ENCODE measurements around the gene ADGRD2. TPM values are rescaled to one million over a fixed set of nuclear protein-coding genes. Genes with fewer than 3 reads are reported as not detected.
A peak's percentile ranks its signal among the peaks of the same experiment; 100 is the strongest.

Gene ADGRD2
- total RNA-seq, 1 experiment from 2014 or later = not detected

- no peaks in the 10 kb centered on the region for H3K36me3 ChIP-seq (ENCODE audit: control insufficient read depth, insufficient read depth, low read length)
- in situ Hi-C loops (cut with HindIII; ENCODE audit: low pct_unique_long_range_greater_than_20kb, low sequenced_read_pairs) (no loop called here), intact Hi-C loops (cut with micrococcal nuclease; ENCODE audit: unreplicated experiment) (no loop called here)
- H3K27me3 ChIP-seq (ENCODE audit: control insufficient read depth, insufficient read depth, low read length) = no peaks in the 10 kb centered on the region
- TF ChIP-seq CTCF (IDR thresholded peaks at IDR 0.05) = no peak
- no peak for TF ChIP-seq TCF7L2 (IDR thresholded peaks at IDR 0.05; ENCODE audit: low read depth, low read length)
- no peak for TF ChIP-seq SIN3A (IDR thresholded peaks at IDR 0.05; ENCODE audit: borderline replicate concordance, insufficient read depth, low read depth, low read length)
- TF ChIP-seq REST (IDR thresholded peaks at IDR 0.05; ENCODE audit: insufficient read depth in 1 of 2, low read depth in 2 of 2, low read length in 1 of 2) = no peak
- TF ChIP-seq POLR2AphosphoS5 (IDR thresholded peaks at IDR 0.05; ENCODE audit: low read depth, low read length) = no peak
- no peaks in the 10 kb centered on the region for H3K4me1 ChIP-seq (ENCODE audit: control insufficient read depth, insufficient read depth, low read length)
- ChIA-PET CTCF (no interaction called here), POLR2A (no interaction called here)
- H3K9me3 ChIP-seq (ENCODE audit: control insufficient read depth, insufficient read depth, low read depth, low read length) = no peaks in the 10 kb centered on the region
- DNase-seq (ENCODE audit: low read depth, low spot score) (no peak), ATAC-seq (no peak)
- no TSS peak for BruUV-seq (replicated peaks)
- H3K27ac ChIP-seq (ENCODE audit: low read length) = no peak overlapping the region
- H3K4me3 ChIP-seq (ENCODE audit: low read depth in 2 of 2, low read length in 2 of 2) = no peak overlapping the region
Observed at GRCh38 chr9:124455820-124456219, 5.6 kb downstream of the ADGRD2 start.

GRCh38 chr9:124456341-124457078, 6.3 kb downstream of the ADGRD2 start:
- BruUV-seq (replicated peaks) = no TSS peak
- in situ Hi-C loops (cut with HindIII; ENCODE audit: low pct_unique_long_range_greater_than_20kb, low sequenced_read_pairs) (no loop called here), intact Hi-C loops (cut with micrococcal nuclease; ENCODE audit: unreplicated experiment) (no loop called here)
- no peaks in the 10 kb centered on the region for H3K36me3 ChIP-seq (ENCODE audit: control insufficient read depth, insufficient read depth, low read length)
- DNase-seq (ENCODE audit: low read depth, low spot score) (no peak), ATAC-seq (0 out of 2 replicates have a peak, but pooled peaks have one; percentile 24)
- ChIA-PET CTCF (no interaction called here), POLR2A (no interaction called here)
- no peak for TF ChIP-seq POLR2AphosphoS5 (IDR thresholded peaks at IDR 0.05; ENCODE audit: low read depth, low read length)
- no peak for TF ChIP-seq REST (IDR thresholded peaks at IDR 0.05; ENCODE audit: insufficient read depth in 1 of 2, low read depth in 2 of 2, low read length in 1 of 2)
- TF ChIP-seq CTCF (IDR thresholded peaks at IDR 0.05) = no peak
- no peak for TF ChIP-seq SIN3A (IDR thresholded peaks at IDR 0.05; ENCODE audit: borderline replicate concordance, insufficient read depth, low read depth, low read length)
- no peak for TF ChIP-seq TCF7L2 (IDR thresholded peaks at IDR 0.05; ENCODE audit: low read depth, low read length)
- H3K27me3 ChIP-seq (ENCODE audit: control insufficient read depth, insufficient read depth, low read length) = no peaks in the 10 kb centered on the region
- no peaks in the 10 kb centered on the region for H3K4me1 ChIP-seq (ENCODE audit: control insufficient read depth, insufficient read depth, low read length)
- H3K4me3 ChIP-seq (ENCODE audit: low read depth in 2 of 2, low read length in 2 of 2) = no peak overlapping the region
- no peaks in the 10 kb centered on the region for H3K9me3 ChIP-seq (ENCODE audit: control insufficient read depth, insufficient read depth, low read depth, low read length)
- H3K27ac ChIP-seq (ENCODE audit: low read length) = no peak overlapping the region

Data from Panc1 (cell line).